Esophagus muscularis mucosa (tissue), 3 donors: ENCODE data around the gene RPS6KL1.

Source experiments
- POLR2A ChIP-seq: fragments of 450-650 bp; IDR thresholded peaks from one replicate; pipeline ENCODE4 v1.6.1; 2017; ENCODE audit warnings: antibody characterized with exemption, moderate library complexity, mild to moderate bottlenecking, low read depth
- POLR2AphosphoS5 ChIP-seq, 2 donors: sonication (generic); formaldehyde crosslinking; IDR thresholded peaks; one replicate each; pipeline ENCODE4 v1.6.1; 2017; ENCODE audit warnings: antibody characterized with exemption in 2 of 2
- TF ChIP-seq, protein P1 (sequence below), 3 experiments: fragments of 200-600 bp in 2 of 3; fragments of 450-650 bp in 1 of 3; sonication (generic) in 2 of 3; IDR thresholded peaks; one replicate each; pipeline ENCODE4 v1.5.1; 2017 to 2019; ENCODE audit warnings: antibody characterized with exemption in 3 of 3, mild to moderate bottlenecking in 2 of 3, moderate library complexity in 1 of 3

DNA sequence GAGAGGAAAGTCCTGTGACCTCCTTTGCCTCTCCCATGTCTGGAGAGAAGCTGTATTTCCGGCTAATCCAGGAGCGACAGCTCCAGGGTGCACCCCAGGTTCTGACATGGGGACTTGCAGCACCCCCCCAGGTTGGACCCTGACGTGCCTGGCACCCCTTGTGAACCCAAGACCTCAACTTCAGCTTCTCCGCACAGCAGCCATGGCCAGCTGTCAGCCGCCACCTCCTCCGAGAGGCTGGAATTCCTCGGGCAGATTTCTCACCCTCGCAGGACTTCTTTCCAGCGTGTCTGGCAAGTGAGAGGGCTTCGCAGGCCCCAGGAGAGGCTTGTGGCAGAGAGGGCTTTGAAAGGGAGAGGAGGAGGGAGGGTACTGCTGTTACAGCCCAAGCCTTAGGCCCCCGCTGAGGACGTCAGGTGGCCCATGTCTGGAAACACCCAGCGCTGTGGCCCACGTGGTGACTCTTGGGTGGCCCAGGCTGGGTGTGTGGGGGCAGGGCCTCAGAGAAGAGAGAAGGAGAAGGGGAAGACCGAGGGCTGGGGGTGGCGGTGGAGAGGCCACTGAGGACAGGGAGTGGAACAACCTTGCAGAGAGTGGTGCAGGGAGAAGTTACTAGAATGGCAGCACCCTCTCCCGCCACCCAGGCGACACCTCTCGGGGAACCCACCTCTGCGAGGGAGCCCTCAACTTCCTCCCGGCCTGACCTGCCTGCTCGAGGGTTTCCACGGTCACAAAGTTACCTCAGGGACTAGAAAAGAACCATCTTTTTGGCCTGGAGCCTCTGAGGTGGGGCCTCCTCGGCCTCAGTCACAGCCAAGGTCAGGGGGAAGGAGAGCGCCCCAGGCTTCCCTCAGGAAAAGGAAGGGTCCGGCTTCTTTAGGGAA is 11.7 kb upstream of the RPS6KL1 start:
- TF ChIP-seq, protein P1, sequence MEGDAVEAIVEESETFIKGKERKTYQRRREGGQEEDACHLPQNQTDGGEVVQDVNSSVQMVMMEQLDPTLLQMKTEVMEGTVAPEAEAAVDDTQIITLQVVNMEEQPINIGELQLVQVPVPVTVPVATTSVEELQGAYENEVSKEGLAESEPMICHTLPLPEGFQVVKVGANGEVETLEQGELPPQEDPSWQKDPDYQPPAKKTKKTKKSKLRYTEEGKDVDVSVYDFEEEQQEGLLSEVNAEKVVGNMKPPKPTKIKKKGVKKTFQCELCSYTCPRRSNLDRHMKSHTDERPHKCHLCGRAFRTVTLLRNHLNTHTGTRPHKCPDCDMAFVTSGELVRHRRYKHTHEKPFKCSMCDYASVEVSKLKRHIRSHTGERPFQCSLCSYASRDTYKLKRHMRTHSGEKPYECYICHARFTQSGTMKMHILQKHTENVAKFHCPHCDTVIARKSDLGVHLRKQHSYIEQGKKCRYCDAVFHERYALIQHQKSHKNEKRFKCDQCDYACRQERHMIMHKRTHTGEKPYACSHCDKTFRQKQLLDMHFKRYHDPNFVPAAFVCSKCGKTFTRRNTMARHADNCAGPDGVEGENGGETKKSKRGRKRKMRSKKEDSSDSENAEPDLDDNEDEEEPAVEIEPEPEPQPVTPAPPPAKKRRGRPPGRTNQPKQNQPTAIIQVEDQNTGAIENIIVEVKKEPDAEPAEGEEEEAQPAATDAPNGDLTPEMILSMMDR (IDR thresholded peaks at IDR 0.05), result no peak
- no peak for TF ChIP-seq POLR2A
- TF ChIP-seq POLR2AphosphoS5 (IDR thresholded peaks at IDR 0.05), result no peak
